ENCODE measurements around the gene PLS3.

DNA sequence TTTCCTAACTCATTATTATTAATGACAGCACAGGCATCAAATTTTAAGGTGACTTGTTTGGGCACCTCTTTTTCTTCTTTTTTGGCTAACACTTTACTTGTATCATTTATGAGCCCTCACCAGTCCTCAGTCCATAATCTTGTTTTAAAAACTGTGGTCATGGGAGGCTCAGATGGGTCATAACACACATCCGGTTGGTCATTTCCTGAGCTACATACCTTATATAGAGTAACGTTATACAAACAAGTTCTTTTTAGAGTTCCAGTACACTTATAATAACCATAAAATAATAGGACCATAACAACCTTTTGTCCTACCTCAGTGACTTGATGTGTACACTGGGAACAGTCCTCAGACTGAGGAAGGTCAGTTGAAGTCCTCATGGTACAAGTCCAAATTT is 21.1 kb upstream of the PLS3 start:
- TF ChIP-seq, protein P1, sequence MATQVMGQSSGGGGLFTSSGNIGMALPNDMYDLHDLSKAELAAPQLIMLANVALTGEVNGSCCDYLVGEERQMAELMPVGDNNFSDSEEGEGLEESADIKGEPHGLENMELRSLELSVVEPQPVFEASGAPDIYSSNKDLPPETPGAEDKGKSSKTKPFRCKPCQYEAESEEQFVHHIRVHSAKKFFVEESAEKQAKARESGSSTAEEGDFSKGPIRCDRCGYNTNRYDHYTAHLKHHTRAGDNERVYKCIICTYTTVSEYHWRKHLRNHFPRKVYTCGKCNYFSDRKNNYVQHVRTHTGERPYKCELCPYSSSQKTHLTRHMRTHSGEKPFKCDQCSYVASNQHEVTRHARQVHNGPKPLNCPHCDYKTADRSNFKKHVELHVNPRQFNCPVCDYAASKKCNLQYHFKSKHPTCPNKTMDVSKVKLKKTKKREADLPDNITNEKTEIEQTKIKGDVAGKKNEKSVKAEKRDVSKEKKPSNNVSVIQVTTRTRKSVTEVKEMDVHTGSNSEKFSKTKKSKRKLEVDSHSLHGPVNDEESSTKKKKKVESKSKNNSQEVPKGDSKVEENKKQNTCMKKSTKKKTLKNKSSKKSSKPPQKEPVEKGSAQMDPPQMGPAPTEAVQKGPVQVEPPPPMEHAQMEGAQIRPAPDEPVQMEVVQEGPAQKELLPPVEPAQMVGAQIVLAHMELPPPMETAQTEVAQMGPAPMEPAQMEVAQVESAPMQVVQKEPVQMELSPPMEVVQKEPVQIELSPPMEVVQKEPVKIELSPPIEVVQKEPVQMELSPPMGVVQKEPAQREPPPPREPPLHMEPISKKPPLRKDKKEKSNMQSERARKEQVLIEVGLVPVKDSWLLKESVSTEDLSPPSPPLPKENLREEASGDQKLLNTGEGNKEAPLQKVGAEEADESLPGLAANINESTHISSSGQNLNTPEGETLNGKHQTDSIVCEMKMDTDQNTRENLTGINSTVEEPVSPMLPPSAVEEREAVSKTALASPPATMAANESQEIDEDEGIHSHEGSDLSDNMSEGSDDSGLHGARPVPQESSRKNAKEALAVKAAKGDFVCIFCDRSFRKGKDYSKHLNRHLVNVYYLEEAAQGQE (IDR thresholded peaks at IDR 0.05; ENCODE audit: low read depth) = no peak
- no peak for TF ChIP-seq CREB1 (IDR thresholded peaks at IDR 0.05; ENCODE audit: low read depth)
- no peak for TF ChIP-seq EP300 (IDR thresholded peaks at IDR 0.05; ENCODE audit: borderline replicate concordance)
- TF ChIP-seq, protein P2, sequence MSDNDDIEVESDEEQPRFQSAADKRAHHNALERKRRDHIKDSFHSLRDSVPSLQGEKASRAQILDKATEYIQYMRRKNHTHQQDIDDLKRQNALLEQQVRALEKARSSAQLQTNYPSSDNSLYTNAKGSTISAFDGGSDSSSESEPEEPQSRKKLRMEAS (IDR thresholded peaks at IDR 0.05) = no peak
- TF ChIP-seq RAD21 (IDR thresholded peaks at IDR 0.05; ENCODE audit: low read depth) = no peak
- TF ChIP-seq YY1 (IDR thresholded peaks at IDR 0.05; ENCODE audit: low read depth) = no peak
- no peak for TF ChIP-seq EGR1 (IDR thresholded peaks at IDR 0.05)
- TF ChIP-seq ZBTB7A (IDR thresholded peaks at IDR 0.05; ENCODE audit: low read depth) = no peak
- no peak for TF ChIP-seq TAF1 (IDR thresholded peaks at IDR 0.05; ENCODE audit: low read depth)
- TF ChIP-seq CEBPB (IDR thresholded peaks at IDR 0.05) = no peak
- no peak for TF ChIP-seq TEAD4 (IDR thresholded peaks at IDR 0.05)
